HT1080 (cell line): ENCODE data around the gene MED19. TPM values are rescaled to one million over a fixed set of nuclear protein-coding genes. Genes with fewer than 3 reads are reported as not detected.
A peak's percentile ranks its signal among the peaks of the same experiment; 100 is the strongest.
"Not testable (repeated sequence)": the region's sequence is repeated elsewhere in the genome, so short reads cannot be mapped to it uniquely, and the experiment has no call there.

Experiments
- DNase-seq: peaks from one replicate; pipeline ENCODE4 v3.0.0-alpha.2; 2015; ENCODE audit warnings: low read depth
- total RNA-seq: library from RNA; depleted of rRNA; stranded (reverse); fragments of >200 nt; shearing (Covaris generic); gene quantifications from 2 replicates; pipeline ENCODE4 v1.2.3, GENCODE V29; 2014

Gene MED19
- total RNA-seq, 1 experiment from 2014 or later = 32.1 TPM

DNA sequence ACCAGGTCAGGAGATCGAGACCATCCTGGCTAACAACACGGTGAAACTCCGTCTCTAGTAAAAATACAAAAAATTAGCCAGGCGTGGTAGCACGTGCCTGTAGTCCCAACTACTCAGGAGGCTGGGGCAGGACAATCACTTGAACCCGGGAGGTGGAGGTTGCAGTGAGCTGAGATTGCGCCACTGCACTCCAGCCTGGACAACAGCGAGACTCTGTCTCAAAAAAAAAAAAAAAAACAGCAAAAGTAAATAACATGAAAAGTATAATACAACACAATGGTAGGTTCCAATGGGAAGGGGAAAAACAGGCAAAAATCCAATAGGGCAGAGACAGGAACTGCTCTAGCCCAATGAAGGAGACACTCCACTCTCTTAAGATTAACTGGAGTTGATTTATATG is 6.6 kb downstream of the MED19 start:
- not testable (repeated sequence) for DNase-seq

DNA sequence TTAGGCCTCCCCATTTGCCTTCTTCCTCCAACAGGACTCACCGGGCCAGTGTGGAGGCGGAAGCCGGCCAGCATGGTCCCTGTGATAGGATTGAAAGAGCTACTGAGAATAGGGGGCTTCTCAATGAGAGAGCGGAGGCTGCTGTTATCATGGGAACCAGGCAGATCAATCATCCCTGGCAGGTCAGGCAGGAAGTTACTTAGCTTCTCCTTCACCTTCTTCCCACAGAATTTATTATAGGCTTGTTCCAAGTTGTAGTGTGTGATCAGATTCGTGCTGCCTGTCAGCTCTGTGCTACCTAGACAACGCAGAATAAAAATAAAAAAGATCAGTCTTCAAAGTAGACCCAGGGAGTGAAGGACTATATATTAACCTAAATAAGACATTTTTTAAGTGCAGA is 7.1 kb downstream of the MED19 start:
- DNase-seq = no peak

DNA sequence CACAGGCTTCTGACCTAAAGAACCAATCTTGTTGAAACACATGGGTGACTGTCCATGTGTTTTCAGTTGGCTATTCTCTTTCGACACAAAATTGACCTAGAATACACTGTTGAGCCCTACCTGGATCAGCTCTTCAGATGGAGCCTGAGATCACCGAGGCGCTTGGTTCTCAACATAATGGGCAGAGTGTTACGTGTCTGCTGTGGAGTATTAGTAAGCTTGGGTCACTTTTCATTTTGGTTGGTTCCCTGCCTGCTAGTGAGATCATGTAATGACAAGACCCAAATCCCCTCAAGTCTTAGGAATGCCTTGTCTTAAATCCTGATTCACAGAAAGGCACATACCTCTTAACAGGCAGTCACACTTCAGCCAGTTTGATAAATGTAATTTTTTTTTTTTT is 8.7 kb downstream of the MED19 start:
- no peak for DNase-seq

DNA sequence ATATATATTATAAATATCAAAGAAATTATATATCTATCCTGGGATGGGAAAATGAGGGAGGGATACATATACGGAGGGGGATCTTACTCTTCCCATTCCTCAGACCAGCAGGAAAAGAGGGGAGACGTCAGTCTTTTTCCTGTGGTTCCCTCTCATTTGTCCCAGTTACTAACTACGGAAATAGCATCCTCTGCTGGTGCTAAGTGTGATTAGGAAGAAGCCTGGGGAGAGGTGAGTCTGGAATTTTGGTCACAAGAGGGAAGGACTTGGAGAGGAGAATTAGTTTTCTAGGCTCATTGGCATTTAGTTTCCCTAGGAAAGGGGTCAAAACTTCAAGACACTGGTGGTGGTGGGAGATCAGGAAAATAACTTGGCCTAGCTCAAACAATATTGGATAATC is 11.6 kb downstream of the MED19 start:
- DNase-seq = no peak

DNA sequence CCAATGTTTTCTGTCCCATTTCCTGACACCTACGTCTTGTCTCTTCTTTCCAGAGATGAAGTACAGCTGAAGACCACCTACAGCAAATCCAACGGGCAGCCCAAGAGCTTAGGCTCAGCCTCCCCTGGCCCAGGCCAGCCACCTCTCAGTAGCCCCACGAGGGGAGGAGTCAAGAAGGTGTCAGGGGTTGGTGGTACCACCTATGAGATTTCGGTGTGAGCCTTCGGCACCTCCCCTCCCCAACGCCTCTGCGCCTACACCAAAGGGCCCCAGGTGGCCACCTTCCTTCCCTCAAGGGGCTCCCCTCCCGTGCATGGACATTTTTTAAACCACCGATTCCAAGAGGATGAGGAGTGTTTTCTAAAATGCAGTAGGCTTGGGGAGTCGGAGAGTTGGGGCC is 12.2 kb downstream of the MED19 start:
- DNase-seq = no peak

DNA sequence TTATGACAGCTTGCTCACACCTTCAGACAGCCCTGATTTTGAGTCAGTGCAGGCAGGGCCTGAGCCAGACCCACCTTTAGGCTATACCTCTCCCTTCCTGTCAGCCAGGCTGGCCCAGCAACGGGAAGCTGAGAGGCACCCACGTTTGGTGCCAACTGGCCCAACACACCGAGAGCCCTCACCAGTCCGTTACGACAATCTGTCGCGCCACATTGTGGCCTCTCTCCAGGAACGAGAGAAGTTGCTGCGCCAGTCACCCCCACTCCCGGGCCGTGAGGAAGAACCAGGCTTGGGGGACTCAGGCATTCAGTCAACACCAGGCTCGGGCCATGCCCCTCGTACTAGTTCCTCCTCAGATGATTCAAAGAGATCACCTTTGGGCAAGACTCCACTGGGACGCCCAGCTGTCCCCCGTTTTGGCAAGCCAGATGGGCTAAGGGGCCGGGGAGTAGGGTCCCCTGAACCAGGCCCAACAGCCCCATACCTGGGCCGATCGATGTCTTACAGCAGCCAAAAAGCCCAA is 13.1 kb downstream of the MED19 start:
- no peak for DNase-seq

DNA sequence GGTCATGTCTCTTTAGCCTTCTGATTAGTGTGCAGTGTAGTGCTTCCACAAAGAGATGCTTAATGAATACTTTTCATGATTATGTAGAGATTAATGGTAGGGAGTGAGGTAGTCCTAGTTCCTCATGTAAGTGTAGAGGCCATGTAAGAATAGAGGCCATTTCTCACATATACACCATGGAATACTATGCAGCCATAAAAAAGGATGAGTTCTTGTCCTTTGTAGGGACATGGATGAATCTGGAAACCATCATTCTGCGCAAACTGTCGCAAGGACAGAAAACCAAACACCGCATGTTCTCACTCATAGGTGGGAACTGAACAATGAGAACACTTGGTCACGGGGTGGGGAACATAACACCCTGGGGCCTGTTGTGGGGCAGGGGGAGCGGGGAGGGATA is 21.5 kb downstream of the MED19 start:
- not testable (repeated sequence) for DNase-seq

DNA sequence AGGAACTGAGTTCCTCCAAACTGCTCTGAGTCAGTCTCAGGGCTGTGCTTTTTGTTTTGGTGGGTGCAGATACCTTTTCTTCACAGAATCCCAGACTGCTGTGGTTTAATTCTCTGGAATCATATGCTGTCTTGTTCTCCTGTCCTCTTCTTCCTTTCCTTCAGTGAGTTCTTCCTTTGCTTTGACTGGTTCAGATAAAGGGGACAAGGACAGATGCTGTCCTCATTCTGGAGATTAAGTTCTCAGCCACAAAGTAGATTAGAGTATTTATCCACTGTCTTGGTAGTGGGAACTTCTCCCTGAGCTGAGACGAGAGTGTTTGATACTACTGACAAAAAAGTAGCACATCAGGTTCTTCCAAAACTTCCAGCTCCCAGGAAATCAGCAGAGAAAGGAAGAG is 30.8 kb downstream of the MED19 start:
- DNase-seq = no peak

DNA sequence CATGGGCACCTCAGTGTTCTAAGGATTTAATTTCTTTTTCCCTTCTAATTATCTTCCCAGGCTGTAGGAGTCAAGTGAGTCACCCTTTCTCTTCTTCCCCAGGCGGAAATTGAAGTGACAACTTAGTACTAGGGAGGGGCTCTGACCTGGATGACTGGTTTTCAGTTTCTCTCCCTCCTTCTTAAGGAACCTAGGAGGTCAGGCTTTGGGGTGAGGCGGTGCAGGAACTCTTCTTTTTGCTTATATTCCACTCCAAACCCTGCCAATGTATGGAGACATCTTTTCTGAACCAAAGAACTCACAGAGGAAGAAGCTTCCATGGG is 31.5 kb downstream of the MED19 start:
- DNase-seq = peak; percentile 75

DNA sequence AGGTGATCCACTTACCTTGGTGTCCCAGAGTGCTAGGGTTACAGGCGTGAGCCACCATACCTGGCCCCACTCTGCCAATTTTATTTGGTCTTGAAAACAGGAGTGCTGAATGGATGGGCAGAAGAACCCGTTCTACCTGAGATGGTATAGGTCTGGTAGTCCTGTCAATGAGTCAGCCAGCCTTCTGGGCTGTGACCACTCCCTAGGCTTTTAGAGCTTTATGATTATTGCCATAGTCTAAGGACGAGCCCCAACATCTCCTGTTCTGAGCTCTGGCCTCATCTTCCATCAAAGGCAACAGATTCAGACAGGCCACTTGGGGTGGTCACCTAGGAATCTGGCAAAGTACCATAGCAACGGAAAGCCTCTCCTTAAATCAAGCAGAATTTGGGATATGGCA is 32.6 kb downstream of the MED19 start:
- DNase-seq = no peak

DNA sequence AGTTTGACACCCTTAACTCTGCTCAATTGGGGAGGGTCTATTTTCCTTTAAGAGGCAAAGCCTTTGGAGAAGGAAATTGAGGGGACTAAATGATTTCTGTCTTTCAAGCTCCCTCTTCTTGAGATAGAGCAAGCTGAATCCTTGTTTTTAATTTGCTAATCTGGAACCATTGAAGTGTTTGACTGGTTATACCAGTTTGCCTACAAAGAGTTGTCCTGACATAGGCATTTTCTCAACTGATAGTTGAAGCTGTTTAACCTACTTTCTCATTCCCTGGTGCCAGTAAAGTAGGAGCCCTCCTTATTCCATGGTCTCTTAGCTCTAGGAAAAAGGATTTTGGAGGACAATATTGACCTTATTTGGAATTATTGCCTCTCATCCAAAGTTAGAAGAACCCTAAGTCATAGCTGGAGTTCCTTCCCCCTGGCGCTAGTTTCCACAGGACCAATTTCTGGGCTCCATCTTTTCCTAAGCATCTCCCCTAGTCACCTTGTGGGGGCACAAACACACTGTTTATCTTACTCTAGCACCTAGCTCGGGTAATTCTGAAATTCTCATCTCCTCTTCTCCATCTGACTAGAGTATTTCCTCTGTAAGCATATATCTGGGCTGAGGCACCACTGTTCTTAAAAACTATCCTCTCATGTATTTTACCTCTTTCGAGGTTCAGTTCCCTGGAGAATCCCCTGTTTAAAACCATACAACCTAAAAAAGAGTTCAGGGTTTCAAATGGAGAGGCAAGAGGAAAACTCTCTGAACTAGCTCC is 36.7 kb downstream of the MED19 start:
- DNase-seq = no peak

DNA sequence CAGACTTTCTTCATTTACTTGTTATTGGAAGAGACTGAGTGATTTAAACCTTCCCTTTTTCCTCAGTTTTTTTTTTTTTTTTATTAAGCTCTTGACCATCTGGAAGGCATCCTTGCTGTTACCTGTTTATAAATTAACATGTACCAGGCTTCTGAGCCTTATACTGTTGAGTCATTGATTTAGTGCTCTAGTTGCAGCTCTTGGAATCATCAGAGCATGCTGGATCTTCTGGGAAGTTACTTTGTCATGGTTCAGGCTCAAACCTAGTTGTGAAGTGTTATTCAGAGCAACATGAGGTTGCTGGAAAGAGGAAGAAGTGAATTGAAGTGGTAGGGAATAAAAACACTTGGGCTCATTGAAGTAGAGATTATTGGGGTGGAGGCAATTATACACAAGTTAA is 37.8 kb downstream of the MED19 start:
- no peak for DNase-seq

DNA sequence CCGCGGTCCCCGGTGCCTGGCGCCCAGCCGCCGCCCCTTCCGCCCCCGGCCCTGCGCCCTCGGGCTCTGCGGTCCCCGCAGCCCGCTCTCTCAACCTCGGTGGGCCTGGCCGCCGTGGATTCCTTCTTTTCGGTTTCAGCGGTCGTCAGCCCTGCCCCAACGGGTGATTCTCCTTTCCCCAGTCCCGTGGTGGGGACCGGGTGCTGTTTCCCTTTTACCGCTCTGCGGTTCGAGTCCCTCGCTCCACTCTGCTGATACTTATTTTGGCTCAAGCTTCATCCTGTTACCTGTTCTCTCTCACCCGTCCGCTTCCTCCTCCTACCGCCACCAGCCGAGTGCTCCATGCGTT is 43.6 kb downstream of the MED19 start:
- peak; percentile 34 for DNase-seq

DNA sequence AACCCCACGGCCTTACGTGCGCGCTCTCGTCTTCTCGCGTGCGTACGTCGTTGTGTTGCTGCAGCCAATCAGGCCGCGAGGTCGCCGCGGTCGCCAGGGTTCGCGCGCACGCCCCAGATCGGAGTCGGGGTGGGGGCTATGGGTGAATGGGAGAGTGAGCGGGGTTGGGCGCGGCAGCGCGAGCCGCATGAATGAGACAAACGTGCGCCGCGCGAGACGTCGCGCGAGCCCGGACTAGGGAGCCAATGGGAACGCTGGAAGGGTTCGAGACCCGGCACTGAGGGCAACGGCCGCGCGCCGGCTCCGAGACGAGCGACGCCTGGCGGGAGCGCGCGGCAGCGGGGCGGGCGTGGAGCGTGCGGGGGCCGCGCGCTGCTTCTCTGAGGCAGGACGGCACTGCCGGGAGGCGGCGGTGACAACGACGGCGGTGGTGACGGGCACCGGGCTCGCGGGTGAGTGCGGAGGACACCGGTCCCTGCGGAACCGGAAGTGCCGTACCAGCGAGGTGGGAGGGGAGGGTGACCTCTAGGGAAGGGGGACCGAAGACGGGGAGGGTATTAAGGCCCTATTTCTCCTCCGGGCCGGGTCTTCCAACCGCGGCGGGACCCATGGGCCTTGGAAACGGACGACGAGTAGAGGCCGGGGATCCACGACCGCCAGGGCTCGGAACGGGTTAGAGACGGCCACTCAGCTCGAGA is 44.1 kb downstream of the MED19 start, which contains the start of gene ZDHHC5:
TSS of gene ZDHHC5 (plus strand) at position 379 of the 698 bp plus-strand sequence. CDS start 4,977 bp downstream, outside the sequence.
- peak; percentile 99 for DNase-seq

DNA sequence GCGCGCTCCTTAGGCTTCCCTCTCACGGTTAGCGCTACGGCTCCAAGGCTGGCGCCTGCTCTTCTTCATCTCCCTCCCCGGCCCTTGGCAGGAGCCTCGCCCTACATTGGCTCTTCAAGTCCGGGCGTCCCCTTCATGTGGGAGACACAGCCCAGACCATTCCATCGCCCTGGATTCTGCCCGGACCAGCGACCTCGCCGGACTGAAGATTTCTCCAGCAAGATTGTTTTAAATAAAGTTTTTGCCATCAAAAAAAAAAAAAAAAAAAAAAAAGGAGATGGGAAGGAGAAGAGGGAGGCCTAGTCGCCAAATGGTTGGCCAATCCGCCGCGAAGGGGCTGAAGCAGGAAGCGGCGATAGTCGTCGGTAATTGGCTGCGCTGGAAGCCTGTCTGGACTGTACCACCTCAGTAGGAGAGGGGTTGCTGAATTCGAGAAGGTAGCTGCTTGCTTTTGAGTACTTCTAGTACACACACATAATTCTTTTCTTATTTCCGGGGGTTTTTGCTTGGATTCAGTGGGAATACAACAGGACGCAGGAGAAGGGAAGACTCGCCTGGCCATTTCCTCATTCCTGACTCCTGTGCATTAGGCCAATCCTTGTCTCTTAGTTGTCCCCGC is 44.8 kb downstream of the MED19 start:
- DNase-seq = peak; percentile 97

DNA sequence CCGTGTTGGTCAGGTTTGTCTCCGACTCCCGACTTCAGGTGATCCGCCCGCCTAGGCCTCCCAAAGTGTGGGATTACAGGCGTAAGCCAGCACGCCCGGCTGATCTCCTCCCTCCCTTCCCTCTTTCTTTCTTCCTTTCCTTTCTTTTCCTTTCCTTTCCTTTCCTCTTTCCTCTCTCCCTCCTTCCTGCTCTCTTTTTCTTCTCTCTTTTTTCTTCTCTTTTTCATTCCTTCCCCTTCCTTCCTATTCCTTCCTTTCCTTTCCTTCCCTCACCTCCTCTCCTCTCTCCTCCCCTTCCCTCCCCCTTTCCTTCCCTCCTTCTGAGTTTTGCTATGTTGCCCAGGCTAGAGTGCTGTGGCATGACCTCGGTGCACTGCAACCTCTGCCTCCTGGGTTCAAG is 48.0 kb downstream of the MED19 start:
- DNase-seq = no peak

DNA sequence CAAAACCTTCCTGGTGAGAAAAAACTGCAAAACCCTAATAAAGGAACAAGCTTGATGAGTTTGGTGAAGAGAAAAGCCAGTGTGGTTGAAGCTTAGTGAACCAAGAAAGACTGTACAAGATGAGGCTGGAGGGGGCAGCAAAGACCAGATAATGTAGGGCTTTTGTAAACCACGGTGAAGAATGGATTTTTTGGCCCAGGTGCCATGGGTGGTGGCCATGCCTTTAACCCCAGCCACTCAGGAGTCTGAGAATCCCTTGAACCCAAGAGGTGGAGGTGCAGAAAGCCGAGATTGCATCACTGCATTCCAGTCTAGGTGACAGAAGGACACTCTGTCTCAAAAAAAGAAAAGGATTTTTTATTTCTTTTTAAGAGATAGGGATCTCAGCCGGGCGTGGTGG is 49.1 kb downstream of the MED19 start:
- DNase-seq = no peak

DNA sequence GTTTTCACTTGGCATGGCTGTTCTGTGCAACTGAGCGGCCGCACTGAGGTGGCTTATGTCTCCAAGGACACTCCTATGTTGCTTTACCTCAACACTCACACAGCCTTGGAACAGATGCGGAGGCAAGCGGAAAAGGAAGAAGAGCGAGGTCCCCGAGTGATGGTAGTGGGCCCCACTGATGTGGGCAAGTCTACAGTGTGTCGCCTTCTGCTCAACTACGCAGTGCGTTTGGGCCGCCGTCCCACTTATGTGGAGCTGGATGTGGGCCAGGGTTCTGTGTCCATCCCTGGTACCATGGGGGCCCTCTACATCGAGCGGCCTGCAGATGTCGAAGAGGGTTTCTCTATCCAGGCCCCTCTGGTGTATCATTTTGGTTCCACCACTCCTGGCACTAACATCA is 52.3 kb downstream of the MED19 start:
- DNase-seq = no peak

DNA sequence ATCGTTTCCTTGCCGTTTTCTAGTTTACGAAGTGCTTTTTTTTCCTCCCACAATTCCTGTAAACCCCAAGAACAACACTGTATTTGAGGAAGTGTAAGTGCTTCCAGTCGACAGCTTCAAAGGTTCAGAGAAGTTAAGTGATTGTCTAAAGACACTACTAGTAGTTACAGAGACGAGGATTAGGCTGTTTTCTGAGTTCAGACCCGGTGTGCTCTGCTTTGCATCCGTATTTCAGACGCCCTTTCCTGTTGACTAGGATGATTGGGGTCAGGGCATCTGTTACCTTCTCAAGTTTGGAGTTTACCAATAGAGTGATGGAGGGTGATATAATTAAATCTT is 54.0 kb downstream of the MED19 start:
- no peak for DNase-seq

DNA sequence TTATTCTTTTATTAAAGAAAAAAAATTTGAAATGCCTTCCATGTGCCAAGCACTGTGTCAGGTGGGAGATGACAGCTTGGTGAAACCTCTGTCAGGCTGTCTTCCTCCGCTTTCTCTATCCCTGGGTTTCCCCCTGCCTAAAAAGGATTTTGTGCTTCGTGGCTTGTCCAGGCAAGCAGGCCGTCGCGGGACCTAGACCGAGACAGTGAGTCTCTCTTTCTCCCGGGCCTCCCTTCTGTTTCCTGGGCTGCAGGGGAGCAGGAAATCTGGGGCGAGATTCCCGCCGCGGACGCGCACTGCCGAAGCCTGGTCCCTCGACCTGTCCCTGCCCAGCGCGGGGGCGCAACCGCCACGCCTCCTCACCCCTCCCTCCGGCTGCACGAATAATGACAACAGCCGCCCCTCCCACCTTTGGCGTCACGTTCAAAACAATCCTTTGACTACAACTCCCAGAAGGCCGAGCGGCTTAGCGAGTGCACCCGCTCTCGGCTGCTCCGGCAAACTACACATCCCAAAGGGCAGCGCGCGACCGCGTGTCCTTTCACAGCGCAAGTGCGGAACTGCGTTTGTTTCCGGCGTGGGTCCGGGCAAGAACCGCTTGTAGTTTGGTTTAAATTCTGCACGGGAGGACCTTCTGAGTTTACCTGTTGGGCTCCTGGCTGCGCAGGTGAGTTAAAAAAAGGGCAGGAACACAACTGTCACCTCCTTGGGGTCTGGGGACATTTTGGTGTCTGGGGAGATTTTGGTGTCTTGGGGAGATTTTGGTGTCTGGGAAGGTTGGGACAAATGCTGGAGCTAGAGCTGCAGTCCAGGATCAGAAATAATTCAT is 54.6 kb downstream of the MED19 start, which contains the start of gene CLP1:
TSS of gene CLP1 (plus strand) at position 569 of the 829 bp plus-strand sequence. CDS start 1,715 bp downstream, outside the sequence.
- peak; percentile 99 for DNase-seq

DNA sequence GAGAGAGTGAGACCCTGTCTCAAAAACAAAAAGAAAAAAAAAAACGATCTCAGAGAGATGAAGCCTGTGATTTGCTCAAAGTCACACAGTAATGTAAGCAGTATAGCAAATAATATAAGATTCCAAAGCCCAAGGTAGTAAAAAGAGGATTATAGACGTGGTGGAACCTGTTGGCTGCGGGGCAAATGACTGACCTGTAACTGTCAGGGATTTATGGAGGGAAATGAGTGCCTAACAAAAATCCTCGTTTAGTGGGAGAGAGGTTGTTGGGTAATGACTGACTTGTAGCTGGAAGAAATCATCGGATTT is 55.2 kb downstream of the MED19 start:
- no peak for DNase-seq
